ENCODE measurements around the gene SLX9. TPM values are rescaled to one million over a fixed set of nuclear protein-coding genes. Genes with fewer than 3 reads are reported as not detected.
A peak's percentile ranks its signal among the peaks of the same experiment; 100 is the strongest.

SLX9 gene
- total RNA-seq, 1 donor from 2014 or later = 31.8 TPM

DNA sequence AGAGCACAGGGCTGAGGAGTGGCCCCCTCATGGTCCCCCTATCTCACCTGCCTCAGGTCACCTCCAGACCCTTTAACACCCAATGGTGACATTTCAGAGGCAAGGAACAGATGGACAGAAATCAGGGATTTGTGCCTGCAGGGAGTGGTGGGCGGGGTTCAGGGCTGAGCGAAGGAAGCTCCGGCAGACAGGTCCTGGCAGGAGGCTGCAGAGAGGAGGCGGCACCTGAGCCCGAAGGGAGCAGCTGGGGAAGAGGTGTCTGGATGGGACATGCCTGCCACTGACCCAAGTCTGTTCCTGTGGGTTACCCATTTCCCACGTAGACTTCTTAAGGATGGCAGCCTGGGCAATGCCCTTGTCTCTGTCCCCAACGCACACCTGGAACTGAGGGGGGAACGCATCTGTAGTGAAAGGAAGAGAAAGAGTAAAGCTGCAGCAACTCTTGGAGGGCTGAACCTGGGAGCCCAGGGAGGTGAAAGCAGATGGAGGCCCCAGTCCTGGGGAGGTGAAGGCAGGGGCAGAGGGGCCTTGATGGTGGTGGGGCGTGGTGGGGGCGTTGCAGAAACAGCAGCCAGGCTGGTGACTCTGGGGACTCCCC lies 72.9 kb downstream of the SLX9 start:
- Mint-ChIP-seq H3K9me3 (no peaks in the 10 kb centered on the region), H3K27me3 (ENCODE audit: low read depth) (peaks cover 3% of the 10 kb centered on the region), H3K4me3 (peak overlapping the region; percentile 52), H3K27ac (peak overlapping the region; percentile 99), H3K36me3 (no peaks in the 10 kb centered on the region), H3K4me1 (peaks cover 53% of the 10 kb centered on the region)
- no peak for DNase-seq (ENCODE audit: low spot score in 2 of 2, unreplicated experiment in 2 of 2)
- TF ChIP-seq, protein P1, sequence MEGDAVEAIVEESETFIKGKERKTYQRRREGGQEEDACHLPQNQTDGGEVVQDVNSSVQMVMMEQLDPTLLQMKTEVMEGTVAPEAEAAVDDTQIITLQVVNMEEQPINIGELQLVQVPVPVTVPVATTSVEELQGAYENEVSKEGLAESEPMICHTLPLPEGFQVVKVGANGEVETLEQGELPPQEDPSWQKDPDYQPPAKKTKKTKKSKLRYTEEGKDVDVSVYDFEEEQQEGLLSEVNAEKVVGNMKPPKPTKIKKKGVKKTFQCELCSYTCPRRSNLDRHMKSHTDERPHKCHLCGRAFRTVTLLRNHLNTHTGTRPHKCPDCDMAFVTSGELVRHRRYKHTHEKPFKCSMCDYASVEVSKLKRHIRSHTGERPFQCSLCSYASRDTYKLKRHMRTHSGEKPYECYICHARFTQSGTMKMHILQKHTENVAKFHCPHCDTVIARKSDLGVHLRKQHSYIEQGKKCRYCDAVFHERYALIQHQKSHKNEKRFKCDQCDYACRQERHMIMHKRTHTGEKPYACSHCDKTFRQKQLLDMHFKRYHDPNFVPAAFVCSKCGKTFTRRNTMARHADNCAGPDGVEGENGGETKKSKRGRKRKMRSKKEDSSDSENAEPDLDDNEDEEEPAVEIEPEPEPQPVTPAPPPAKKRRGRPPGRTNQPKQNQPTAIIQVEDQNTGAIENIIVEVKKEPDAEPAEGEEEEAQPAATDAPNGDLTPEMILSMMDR (IDR thresholded peaks at IDR 0.05; ENCODE audit: unreplicated experiment) = no peak

DNA sequence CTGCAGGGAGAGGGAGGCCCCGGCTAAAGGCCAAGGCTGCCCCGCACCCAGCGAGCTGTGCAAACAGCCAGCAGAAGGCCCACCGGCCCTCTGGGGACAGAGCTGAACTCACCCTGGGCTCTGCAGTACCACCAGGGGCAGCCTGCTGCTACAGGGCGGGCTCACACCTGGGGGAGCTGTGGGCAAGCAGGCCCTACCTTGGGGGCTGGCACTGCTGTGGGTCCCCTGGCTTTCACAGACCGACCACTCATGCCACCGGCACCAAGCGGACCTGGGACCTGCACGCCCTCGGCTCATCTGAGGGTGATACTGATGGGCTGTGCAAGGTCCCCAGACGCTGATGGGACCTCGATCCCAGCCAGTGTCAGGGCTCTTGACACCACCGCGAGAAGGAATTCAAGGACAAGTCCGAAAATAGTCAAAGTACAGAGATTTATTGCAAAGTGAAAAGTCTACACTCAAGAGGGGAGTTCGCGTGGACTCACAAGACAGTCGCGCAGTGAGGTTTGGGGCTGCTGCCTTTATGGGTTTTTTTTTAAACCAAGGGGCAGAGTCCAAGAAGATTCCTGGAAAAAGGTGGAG lies 73.5 kb downstream of the SLX9 start:
- TF ChIP-seq, protein P1 (IDR thresholded peaks at IDR 0.05; ENCODE audit: unreplicated experiment) = no peak
- H3K9me3 Mint-ChIP-seq = no peaks in the 10 kb centered on the region
- H3K27ac Mint-ChIP-seq = peak overlapping the region; percentile 88
- peaks cover 56% of the 10 kb centered on the region for H3K4me1 Mint-ChIP-seq
- no peak for DNase-seq (ENCODE audit: low spot score in 2 of 2, unreplicated experiment in 2 of 2)
- H3K4me3 Mint-ChIP-seq = no peak overlapping the region
- H3K27me3 Mint-ChIP-seq (ENCODE audit: low read depth) = peaks cover 5% of the 10 kb centered on the region
- no peaks in the 10 kb centered on the region for H3K36me3 Mint-ChIP-seq

DNA sequence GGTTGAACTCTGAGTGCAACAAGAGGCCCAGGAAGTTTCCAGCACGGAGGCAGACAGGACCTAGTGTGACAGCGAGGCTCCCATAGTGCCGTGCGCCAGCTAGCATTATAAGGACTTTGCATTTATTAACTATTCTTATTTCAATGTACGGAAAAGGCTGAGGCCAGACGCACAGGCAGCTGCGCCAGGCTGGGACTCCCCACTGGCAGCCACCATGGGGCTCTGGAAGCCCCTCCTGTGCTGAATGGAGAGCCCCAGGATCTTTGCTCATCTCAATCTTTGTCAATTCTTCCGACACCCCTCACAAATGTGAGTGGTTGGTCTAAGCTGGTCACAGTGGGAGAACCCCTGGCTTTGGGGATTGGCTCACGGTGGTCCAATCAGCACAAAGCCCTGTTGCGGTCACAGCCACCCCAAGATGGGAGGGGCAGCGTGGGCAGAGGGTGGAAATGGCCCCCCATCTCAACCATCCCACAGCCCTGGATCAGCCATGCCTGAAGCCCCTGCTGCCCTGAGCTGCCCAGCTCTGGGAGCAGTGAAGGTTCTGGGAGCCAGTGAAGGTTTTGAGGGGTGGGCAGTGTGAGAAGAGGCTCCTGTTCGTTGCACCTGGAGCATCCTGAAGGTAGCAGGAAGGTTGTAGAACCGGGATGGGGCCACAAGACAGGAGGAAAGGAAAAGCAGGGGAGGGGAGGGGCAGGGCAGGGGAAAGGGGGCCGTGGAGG lies 75.1 kb downstream of the SLX9 start:
- TF ChIP-seq, protein P1 (IDR thresholded peaks at IDR 0.05; ENCODE audit: unreplicated experiment) = no peak
- H3K27me3 Mint-ChIP-seq (ENCODE audit: low read depth) = peaks cover 5% of the 10 kb centered on the region
- H3K4me1 Mint-ChIP-seq = peaks cover 54% of the 10 kb centered on the region
- no peaks in the 10 kb centered on the region for H3K36me3 Mint-ChIP-seq
- no peak for DNase-seq (ENCODE audit: low spot score in 2 of 2, unreplicated experiment in 2 of 2)
- H3K4me3 Mint-ChIP-seq = no peak overlapping the region
- H3K9me3 Mint-ChIP-seq = no peaks in the 10 kb centered on the region
- no peak overlapping the region for H3K27ac Mint-ChIP-seq

DNA sequence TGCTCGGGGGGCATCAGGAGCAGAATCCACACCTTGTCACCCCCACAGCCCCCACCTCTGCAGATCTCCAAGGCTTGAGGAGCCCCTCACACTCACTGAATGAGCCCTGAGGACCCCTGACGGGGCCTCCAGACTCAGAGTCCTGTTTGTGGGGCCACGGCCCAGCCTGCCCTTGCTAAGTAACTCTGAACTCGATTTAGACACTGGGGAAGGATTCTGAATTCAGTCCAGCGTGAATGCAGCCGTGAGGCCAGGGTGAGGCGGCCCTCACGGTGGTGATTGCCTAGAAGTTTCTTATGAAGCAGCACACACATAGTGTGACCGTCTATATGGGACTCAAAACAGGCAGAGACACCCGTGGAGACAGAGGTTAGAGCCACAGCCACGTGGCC lies 75.6 kb downstream of the SLX9 start:
- no peaks in the 10 kb centered on the region for H3K9me3 Mint-ChIP-seq
- peaks cover 52% of the 10 kb centered on the region for H3K4me1 Mint-ChIP-seq
- H3K27ac Mint-ChIP-seq = no peak overlapping the region
- H3K4me3 Mint-ChIP-seq = no peak overlapping the region
- H3K36me3 Mint-ChIP-seq = no peaks in the 10 kb centered on the region
- TF ChIP-seq, protein P1 (IDR thresholded peaks at IDR 0.05; ENCODE audit: unreplicated experiment) = no peak
- no peak for DNase-seq (ENCODE audit: low spot score in 2 of 2, unreplicated experiment in 2 of 2)
- peaks cover 5% of the 10 kb centered on the region for H3K27me3 Mint-ChIP-seq (ENCODE audit: low read depth)

DNA sequence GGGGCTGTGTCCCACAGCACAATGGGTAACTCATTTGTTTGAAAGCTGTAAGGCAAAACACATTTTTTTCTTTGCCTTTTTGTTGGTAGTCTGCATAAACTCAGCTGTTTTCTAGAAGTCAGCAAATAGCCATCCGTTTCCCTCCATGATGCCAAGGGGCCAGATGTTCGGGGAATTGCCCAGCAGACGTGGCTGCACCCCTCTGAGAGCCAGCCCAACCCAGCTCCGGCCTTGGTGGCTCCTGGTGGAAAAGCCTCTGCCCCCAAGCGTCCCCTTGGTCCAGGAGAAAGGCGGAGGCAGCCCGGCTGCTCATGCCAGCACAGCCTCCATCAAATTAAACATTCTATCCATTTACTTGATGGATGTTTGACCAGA lies 76.2 kb downstream of the SLX9 start:
- H3K27me3 Mint-ChIP-seq (ENCODE audit: low read depth) = peaks cover 5% of the 10 kb centered on the region
- H3K36me3 Mint-ChIP-seq = no peaks in the 10 kb centered on the region
- H3K4me1 Mint-ChIP-seq = peaks cover 50% of the 10 kb centered on the region
- no peaks in the 10 kb centered on the region for H3K9me3 Mint-ChIP-seq
- TF ChIP-seq, protein P1 (IDR thresholded peaks at IDR 0.05; ENCODE audit: unreplicated experiment) = no peak
- no peak for DNase-seq (ENCODE audit: low spot score in 2 of 2, unreplicated experiment in 2 of 2)
- no peak overlapping the region for H3K4me3 Mint-ChIP-seq
- H3K27ac Mint-ChIP-seq = no peak overlapping the region
